HG02973 (cell line): ENCODE data around the gene RAB27A.
"Not testable (repeated sequence)": the region's sequence is repeated elsewhere in the genome, so short reads cannot be mapped to it uniquely, and the experiment has no call there.

Source experiments
- ATAC-seq: cut with Tn5 transposase; IDR thresholded peaks from one replicate; pipeline ENCODE4 v1.9.1; 2021; ENCODE audit warnings: moderate library complexity; ENCODE audit not compliant: unreplicated experiment

RAB27A gene

GRCh38 chr15:55282284-55282833 is 7.3 kb downstream of the RAB27A start:
- no peak for ATAC-seq

- ATAC-seq: no peak
Measured at GRCh38 chr15:55281517-55282228, 7.9 kb downstream of the RAB27A start.

- not testable (repeated sequence) for ATAC-seq
Measured at GRCh38 chr15:55280589-55280988, 9.0 kb downstream of the RAB27A start.

- ATAC-seq: peak; percentile 77
Measured at GRCh38 chr15:55279746-55280351, 9.8 kb downstream of the RAB27A start.

GRCh38 chr15:55279100-55279745 is 10.4 kb downstream of the RAB27A start:
- no peak for ATAC-seq

- ATAC-seq: no peak
Measured at GRCh38 chr15:55277715-55278114, 11.9 kb downstream of the RAB27A start.

GRCh38 chr15:55277116-55277564 is 12.5 kb downstream of the RAB27A start:
- peak; percentile 46 for ATAC-seq

- ATAC-seq: no peak
Measured at GRCh38 chr15:55276324-55276723, 13.3 kb downstream of the RAB27A start.

- ATAC-seq: no peak
Measured at GRCh38 chr15:55270291-55270690, 19.3 kb downstream of the RAB27A start.

GRCh38 chr15:55268176-55268695 is 21.4 kb downstream of the RAB27A start:
- no peak for ATAC-seq

GRCh38 chr15:55267401-55268175 is 22.0 kb downstream of the RAB27A start:
- ATAC-seq: peak; percentile 87

GRCh38 chr15:55266547-55266946 is 23.1 kb downstream of the RAB27A start:
- no peak for ATAC-seq

- ATAC-seq: no peak
Measured at GRCh38 chr15:55260562-55261131, 29.0 kb downstream of the RAB27A start.

- no peak for ATAC-seq
Measured at GRCh38 chr15:55257938-55258337, 31.7 kb downstream of the RAB27A start.

- ATAC-seq: no peak
Measured at GRCh38 chr15:55257012-55257670, 32.5 kb downstream of the RAB27A start.

GRCh38 chr15:55256281-55257011 is 33.2 kb downstream of the RAB27A start:
- ATAC-seq: no peak

- no peak for ATAC-seq
Measured at GRCh38 chr15:55255714-55256113, 33.9 kb downstream of the RAB27A start.

GRCh38 chr15:55254916-55255679 is 34.5 kb downstream of the RAB27A start:
- no peak for ATAC-seq
